ENCODE results near the gene ERC2. TPM values are rescaled to one million over a fixed set of nuclear protein-coding genes. Genes with fewer than 3 reads are reported as not detected.

Gene ERC2
- total and polyA plus RNA-seq, 2 donors (not counting 3 experiments of a cell fraction or from before 2014, with no cell fraction given): 5.6 to 15.5 TPM

GRCh38 chr3:55690726-55691125, 777.5 kb downstream of the ERC2 start:
- no peak overlapping the region for H2AFZ ChIP-seq (ENCODE audit: low read depth, low read length)
- FAIRE-seq (no peak), DNase-seq (ENCODE audit: low read depth, low spot score) (no peak)
- no peaks in the 10 kb centered on the region for H3K79me2 ChIP-seq (ENCODE audit: control insufficient read depth, insufficient read depth, low read length)
- ChIA-PET POLR2A (no interaction called here), CTCF (no interaction called here)
- no peaks in the 10 kb centered on the region for H3K9me3 ChIP-seq (replicated peaks; ENCODE audit: control insufficient read depth, insufficient read depth, low read length)
- dilution Hi-C loops (cut with MboI; ENCODE audit: extremely low pct_ligation_motif_present, low sequenced_read_pairs) (no loop called here), intact Hi-C loops (cut with micrococcal nuclease) (no loop called here)
- no peaks in the 10 kb centered on the region for H3K4me1 ChIP-seq (ENCODE audit: control insufficient read depth, extremely low read depth, insufficient read depth, low read length)
- H3K9ac ChIP-seq (replicated peaks; ENCODE audit: extremely low read depth, insufficient read depth, low read length): no peak overlapping the region
- no peaks in the 10 kb centered on the region for H4K20me1 ChIP-seq (replicated peaks; ENCODE audit: control insufficient read depth, extremely low read depth, insufficient read depth, low read length)
- no peaks in the 10 kb centered on the region for H3K27me3 ChIP-seq (ENCODE audit: control insufficient read depth in 2 of 2, insufficient read depth in 2 of 2, low read length in 2 of 2)
- no peak overlapping the region for H3K27ac ChIP-seq (ENCODE audit: insufficient read depth, low read depth, low read length)
- H3K36me3 ChIP-seq (ENCODE audit: control insufficient read depth in 2 of 2, extremely low read depth in 1 of 2, insufficient read depth in 2 of 2, low read length in 2 of 2): no peaks in the 10 kb centered on the region
- no peaks in the 10 kb centered on the region for H3K9me1 ChIP-seq (replicated peaks; ENCODE audit: control insufficient read depth, extremely low read depth, insufficient read depth, low read length)
- BruUV-seq (replicated peaks): no TSS peak
- H3K4me3 ChIP-seq (replicated peaks in 1 of 3; ENCODE audit: insufficient read depth in 1 of 3, low read depth in 1 of 3, low read length in 3 of 3): no peak overlapping the region
- no peak for TF ChIP-seq POLR2AphosphoS5 (IDR thresholded peaks at IDR 0.05; ENCODE audit: insufficient read depth, low read depth, low read length)
- TF ChIP-seq EZH2 (IDR thresholded peaks at IDR 0.05; ENCODE audit: borderline replicate concordance, low read depth, low read length, severe bottlenecking): no peak
- TF ChIP-seq FOS (IDR thresholded peaks at IDR 0.05; ENCODE audit: borderline replicate concordance, insufficient read depth, low read length): no peak
- TF ChIP-seq MYC (IDR thresholded peaks at IDR 0.05; ENCODE audit: low read depth, low read length): no peak
- TF ChIP-seq CTCF (IDR thresholded peaks at IDR 0.05; ENCODE audit: extremely low read depth in 1 of 2, insufficient read depth in 1 of 2, low read depth in 1 of 2, low read length in 2 of 2): no peak
- no peak for TF ChIP-seq JUN (IDR thresholded peaks at IDR 0.05; ENCODE audit: borderline replicate concordance, insufficient read depth, insufficient read length, low read depth)
- TF ChIP-seq GATA2 (IDR thresholded peaks at IDR 0.05; ENCODE audit: insufficient read depth, insufficient read length, low read depth, low read length): no peak
- TF ChIP-seq POLR2A (IDR thresholded peaks at IDR 0.05; ENCODE audit: low read depth, low read length): no peak
- no peak for TF ChIP-seq MAX (IDR thresholded peaks at IDR 0.05; ENCODE audit: insufficient read depth, insufficient read length)
- no peak overlapping the region for H3K4me2 ChIP-seq (ENCODE audit: insufficient read depth, low read length)
